GM10266 (cell line): ENCODE data around the gene MRTFA.
"Not testable (repeated sequence)": the region's sequence is repeated elsewhere in the genome, so short reads cannot be mapped to it uniquely, and the experiment has no call there.

ENCODE experiments used
- DNase-seq: peaks from one replicate; pipeline ENCODE4 v3.0.0; 2012; ENCODE audit errors: extremely low spot score
- TF ChIP-seq, protein P1 (sequence below): IDR thresholded peaks from 2 replicates; pipeline ENCODE4 v1.5.1; 2012; ENCODE audit warnings: mild to moderate bottlenecking, low read depth; ENCODE audit not compliant: control insufficient read depth, insufficient read depth; ENCODE audit errors: missing control alignments

Gene MRTFA

DNA sequence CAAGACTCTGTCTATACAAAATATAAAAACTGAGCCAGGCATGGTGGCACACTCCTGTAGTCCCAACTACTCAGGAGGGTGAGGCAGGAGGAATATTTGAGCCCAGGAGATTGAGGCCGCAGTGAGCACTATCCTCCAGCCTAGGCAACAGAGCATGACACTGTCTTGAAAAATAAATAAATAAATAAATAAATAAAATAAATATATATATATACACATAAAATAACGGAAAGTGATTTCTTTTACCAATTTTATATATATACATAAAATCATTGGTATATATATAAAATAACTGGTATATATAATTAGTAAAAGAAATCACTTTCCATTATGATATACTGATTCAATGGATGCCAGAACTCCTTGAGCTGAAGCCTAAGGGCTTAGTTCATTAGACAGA lies 91.8 kb downstream of the MRTFA start:
- TF ChIP-seq, protein P1, sequence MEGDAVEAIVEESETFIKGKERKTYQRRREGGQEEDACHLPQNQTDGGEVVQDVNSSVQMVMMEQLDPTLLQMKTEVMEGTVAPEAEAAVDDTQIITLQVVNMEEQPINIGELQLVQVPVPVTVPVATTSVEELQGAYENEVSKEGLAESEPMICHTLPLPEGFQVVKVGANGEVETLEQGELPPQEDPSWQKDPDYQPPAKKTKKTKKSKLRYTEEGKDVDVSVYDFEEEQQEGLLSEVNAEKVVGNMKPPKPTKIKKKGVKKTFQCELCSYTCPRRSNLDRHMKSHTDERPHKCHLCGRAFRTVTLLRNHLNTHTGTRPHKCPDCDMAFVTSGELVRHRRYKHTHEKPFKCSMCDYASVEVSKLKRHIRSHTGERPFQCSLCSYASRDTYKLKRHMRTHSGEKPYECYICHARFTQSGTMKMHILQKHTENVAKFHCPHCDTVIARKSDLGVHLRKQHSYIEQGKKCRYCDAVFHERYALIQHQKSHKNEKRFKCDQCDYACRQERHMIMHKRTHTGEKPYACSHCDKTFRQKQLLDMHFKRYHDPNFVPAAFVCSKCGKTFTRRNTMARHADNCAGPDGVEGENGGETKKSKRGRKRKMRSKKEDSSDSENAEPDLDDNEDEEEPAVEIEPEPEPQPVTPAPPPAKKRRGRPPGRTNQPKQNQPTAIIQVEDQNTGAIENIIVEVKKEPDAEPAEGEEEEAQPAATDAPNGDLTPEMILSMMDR: no peak
- no peak for DNase-seq

DNA sequence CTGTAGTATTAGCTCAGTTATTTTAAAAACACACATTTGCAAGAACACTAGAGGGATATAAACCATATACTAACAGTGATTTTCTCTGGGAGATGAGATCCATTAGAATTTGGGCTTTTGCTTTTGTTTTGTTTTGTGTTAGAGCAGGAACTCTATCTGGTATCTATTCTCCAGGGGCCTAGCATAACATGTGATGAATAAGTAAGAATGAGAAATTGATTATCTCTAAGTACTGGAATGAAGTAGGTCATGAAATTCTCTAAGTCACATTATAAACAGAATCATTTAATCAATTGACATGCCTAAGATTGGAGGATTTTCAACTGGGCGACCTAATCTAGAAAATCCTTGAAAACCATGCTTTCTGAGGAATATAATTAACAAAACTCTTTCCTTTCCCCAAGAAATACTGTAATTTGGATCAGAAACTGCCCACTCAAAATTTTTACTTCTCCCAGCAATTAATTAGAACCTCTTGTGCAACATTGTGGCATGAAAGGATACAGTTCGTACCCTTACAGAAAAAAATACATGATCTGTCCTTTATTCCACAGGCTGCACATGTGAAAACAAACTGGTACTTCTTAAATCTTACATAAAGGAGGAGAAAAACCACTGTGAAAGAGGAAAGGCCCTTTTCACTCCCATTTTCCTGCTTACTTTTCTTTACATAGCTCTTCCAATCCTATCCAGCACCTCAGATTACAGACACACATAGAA lies 93.5 kb downstream of the MRTFA start:
- TF ChIP-seq, protein P1: no peak
- DNase-seq: no peak

DNA sequence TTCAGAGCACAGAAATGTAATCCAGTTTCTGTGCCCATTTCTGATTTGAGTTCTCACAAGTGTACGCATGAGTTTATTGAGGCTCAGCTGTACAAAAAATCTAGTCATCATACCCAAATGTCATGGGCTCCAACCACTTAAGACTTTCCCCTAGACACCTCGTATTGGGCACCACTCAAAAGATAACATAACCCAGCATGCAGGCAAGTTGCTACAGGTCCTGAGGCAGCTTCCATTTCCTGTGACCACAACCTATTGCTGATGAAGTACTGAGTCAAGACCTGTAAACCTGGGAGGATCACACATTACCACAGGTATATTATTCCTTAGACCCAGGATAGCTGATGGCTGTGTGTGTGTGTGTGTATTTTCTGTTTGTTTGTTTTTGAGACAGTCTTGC lies 95.2 kb downstream of the MRTFA start:
- TF ChIP-seq, protein P1: no peak
- DNase-seq: peak; percentile 40

DNA sequence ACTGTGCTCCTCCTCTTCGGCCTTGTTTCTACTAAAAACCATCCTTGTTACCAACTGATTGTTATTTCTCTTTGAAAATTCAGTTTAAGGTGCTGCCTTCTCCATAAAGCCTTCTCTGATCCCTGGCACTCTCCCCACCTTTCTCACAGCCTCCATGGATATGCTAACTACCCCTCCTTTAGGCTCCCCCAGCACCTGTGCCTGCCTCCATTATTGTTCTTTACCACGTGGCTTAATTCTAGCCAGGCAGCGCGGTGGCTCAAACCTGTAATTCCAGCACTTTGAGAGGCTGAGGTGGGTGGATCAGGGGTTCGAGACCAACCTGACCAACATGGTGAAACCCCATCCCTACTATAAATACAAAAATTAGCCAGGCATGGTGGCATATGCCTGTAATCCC lies 96.3 kb downstream of the MRTFA start:
- TF ChIP-seq, protein P1: no peak
- no peak for DNase-seq

DNA sequence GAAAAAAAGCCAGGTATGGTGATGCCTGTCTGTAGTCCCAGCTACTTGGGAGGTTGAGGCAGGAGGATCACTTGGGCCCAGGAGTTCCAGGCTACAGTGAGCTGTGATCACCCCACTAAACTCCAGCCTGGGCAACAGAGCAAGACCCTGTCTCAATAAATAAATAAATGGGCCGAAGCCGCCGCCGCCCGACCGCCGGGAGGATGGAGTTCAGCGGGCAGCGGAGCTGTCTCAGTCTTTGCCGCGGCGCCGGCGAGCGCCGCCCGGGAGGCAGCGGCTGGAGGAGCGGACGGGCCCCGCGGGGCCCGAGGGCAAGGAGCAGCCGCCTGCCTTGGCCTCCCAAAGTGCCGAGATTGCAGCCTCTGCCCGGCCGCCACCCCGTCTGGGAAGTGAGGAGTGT lies 100.4 kb downstream of the MRTFA start:
- DNase-seq: not testable (repeated sequence)

DNA sequence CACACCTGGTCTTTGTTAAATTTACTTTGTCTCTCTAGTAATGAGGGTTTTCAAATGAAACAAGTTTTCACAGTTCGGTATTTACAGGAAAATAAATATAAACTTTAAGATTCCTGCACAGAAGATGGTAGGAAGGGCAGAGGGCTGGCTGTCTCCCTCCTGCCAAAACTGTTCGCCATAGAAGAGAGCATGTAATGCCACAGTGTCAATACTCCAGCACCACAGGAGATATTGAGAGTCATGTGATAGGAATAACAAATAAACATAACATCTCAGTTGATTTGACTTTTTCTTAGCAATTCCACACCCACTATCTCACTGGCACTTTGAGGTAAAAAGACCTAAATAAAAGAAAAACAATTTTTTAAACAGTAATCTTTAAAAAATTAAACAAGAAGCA lies 100.9 kb downstream of the MRTFA start:
- no peak for DNase-seq
- TF ChIP-seq, protein P1: no peak

DNA sequence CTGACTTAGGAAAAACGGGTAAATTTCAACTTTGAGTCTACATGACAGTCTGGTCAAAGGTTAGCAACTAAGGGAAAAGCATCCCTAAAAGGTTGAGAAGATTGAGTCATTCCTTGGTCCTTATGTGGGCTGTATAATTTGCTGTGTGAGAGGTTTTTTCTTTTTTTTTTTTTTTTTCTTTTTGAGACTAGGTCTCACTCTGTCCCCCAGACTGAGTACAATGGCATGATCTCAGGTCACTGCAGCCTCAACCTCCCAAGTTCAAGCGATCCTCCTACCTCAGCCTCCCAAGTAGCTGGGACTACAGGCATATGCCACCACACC lies 101.4 kb downstream of the MRTFA start:
- DNase-seq: no peak
- TF ChIP-seq, protein P1: no peak
